ENCODE results near the gene KRTAP5-3. TPM values are rescaled to one million over a fixed set of nuclear protein-coding genes. Genes with fewer than 3 reads are reported as not detected.

The KRTAP5-3 gene
- polyA plus RNA-seq, 1 donor from 2014 or later: not detected

- Histone ChIP-seq H3K36me3 (ENCODE audit: insufficient read depth, low read length) (no peaks in the 10 kb centered on the region), H3K4me2 (ENCODE audit: low read length) (no peak overlapping the region), H3K4me3 (ENCODE audit: low read length) (no peak overlapping the region), H3K9me2 (ENCODE audit: insufficient read depth, low read length) (no peaks in the 10 kb centered on the region), H3K79me2 (replicated peaks; ENCODE audit: insufficient read depth, low read length) (no peaks in the 10 kb centered on the region), H3K9ac (ENCODE audit: low read length) (no peak overlapping the region), H3F3A (ENCODE audit: insufficient read depth, low read length, poor library complexity, severe bottlenecking) (no peaks in the 10 kb centered on the region), H3K27me3 (ENCODE audit: insufficient read depth, low read depth, low read length) (no peaks in the 10 kb centered on the region), H2AFZ (ENCODE audit: low read depth, low read length) (no peak overlapping the region), H4K20me1 (ENCODE audit: insufficient read depth) (no peaks in the 10 kb centered on the region), H3K27ac (ENCODE audit: low read length) (no peak overlapping the region), H3K9me3 (ENCODE audit: low read length) (no peaks in the 10 kb centered on the region)
- TF ChIP-seq CTCF (IDR thresholded peaks at IDR 0.05; ENCODE audit: poor library complexity, severe bottlenecking): no peak
Measured at GRCh38 chr11:1656061-1656441, 47.8 kb upstream of the KRTAP5-3 start.

GRCh38 chr11:1655168-1656060 lies 47.2 kb upstream of the KRTAP5-3 start:
- Histone ChIP-seq H3K9ac (ENCODE audit: low read length) (no peak overlapping the region), H3K79me2 (replicated peaks; ENCODE audit: insufficient read depth, low read length) (no peaks in the 10 kb centered on the region), H2AFZ (ENCODE audit: low read depth, low read length) (no peak overlapping the region), H3F3A (ENCODE audit: insufficient read depth, low read length, poor library complexity, severe bottlenecking) (no peaks in the 10 kb centered on the region), H3K4me2 (ENCODE audit: low read length) (no peak overlapping the region), H3K4me3 (ENCODE audit: low read length) (no peak overlapping the region), H3K27ac (ENCODE audit: low read length) (no peak overlapping the region), H3K27me3 (ENCODE audit: insufficient read depth, low read depth, low read length) (no peaks in the 10 kb centered on the region), H3K9me2 (ENCODE audit: insufficient read depth, low read length) (no peaks in the 10 kb centered on the region), H3K36me3 (ENCODE audit: insufficient read depth, low read length) (no peaks in the 10 kb centered on the region), H4K20me1 (ENCODE audit: insufficient read depth) (no peaks in the 10 kb centered on the region), H3K9me3 (ENCODE audit: low read length) (no peaks in the 10 kb centered on the region)
- TF ChIP-seq TAF1 (IDR thresholded peaks at IDR 0.05; ENCODE audit: low read depth) (no peak), MXI1 (conservative IDR thresholded peaks at IDR 0.05; ENCODE audit: poor library complexity, severe bottlenecking) (no peak), POLR2AphosphoS5 (IDR thresholded peaks at IDR 0.05) (no peak), REST (IDR thresholded peaks at IDR 0.05; ENCODE audit: borderline replicate concordance) (no peak), CTCF (IDR thresholded peaks at IDR 0.05; ENCODE audit: poor library complexity, severe bottlenecking) (no peak), EZH2 (IDR thresholded peaks at IDR 0.05; ENCODE audit: borderline replicate concordance, insufficient read depth, low read length, poor library complexity, severe bottlenecking) (no peak), RAD21 (conservative IDR thresholded peaks at IDR 0.05) (no peak), SMC3 (conservative IDR thresholded peaks at IDR 0.05; ENCODE audit: poor library complexity) (no peak), EP300 (conservative IDR thresholded peaks at IDR 0.05; ENCODE audit: poor library complexity, severe bottlenecking) (no peak)
